DOHH2 (cell line): Measurements from ENCODE around the gene C3orf22.

Source experiments
- H3F3A ChIP-seq: fragments of 200-600 bp; sonication (generic), shearing (Covaris generic); 2 replicates; pipeline ENCODE4 v1.6.0; 2016; ENCODE audit warnings: antibody characterized with exemption, mild to moderate bottlenecking; ENCODE audit not compliant: control insufficient read depth, insufficient read depth
- H3K27ac ChIP-seq: fragments of 200-600 bp; sonication (generic); 2 replicates; pipeline ENCODE4 v1.5.1; 2014; ENCODE audit warnings: low read depth, mild to moderate bottlenecking, low read length, moderate library complexity
- H3K27me3 ChIP-seq: fragments of 200-600 bp; sonication (generic); 2 replicates; pipeline ENCODE4 v1.6.1; 2014; ENCODE audit warnings: mild to moderate bottlenecking, low read length, mixed read lengths; ENCODE audit not compliant: control insufficient read depth
- H3K36me3 ChIP-seq: fragments of 200-600 bp; sonication (generic); 2 replicates; pipeline ENCODE4 v1.6.1; 2014; ENCODE audit warnings: mild to moderate bottlenecking, low read length, moderate library complexity, mixed read lengths; ENCODE audit not compliant: control insufficient read depth
- H3K4me1 ChIP-seq: fragments of 200-600 bp; sonication (generic); 2 replicates; pipeline ENCODE4 v1.6.1; 2014; ENCODE audit warnings: mild to moderate bottlenecking, low read length, mixed read lengths; ENCODE audit not compliant: control insufficient read depth
- H3K4me2 ChIP-seq: fragments of 200-600 bp; sonication (generic); 2 replicates; pipeline ENCODE4 v1.6.0; 2014; ENCODE audit warnings: mild to moderate bottlenecking, low read length, moderate library complexity
- H3K4me3 ChIP-seq: fragments of 200-600 bp; sonication (generic); 2 replicates; pipeline ENCODE4 v1.5.1; 2014; ENCODE audit warnings: mild to moderate bottlenecking, low read length, mixed read lengths
- H3K79me2 ChIP-seq: fragments of 200-600 bp; sonication (generic); 2 replicates; pipeline ENCODE4 v1.6.1; 2014; ENCODE audit warnings: mild to moderate bottlenecking, low read length, mixed read lengths; ENCODE audit not compliant: control insufficient read depth
- H3K9me2 ChIP-seq: fragments of 200-600 bp; sonication (generic); replicated peaks from 2 replicates; pipeline ENCODE4 v1.6.1; 2014; ENCODE audit warnings: mild to moderate bottlenecking, low read length, mixed read lengths; ENCODE audit not compliant: control insufficient read depth
- H3K9me3 ChIP-seq: fragments of 200-600 bp; sonication (generic); 2 replicates; pipeline ENCODE4 v1.6.1; 2014; ENCODE audit warnings: antibody characterized with exemption, low read length, mixed read lengths; ENCODE audit not compliant: control insufficient read depth, insufficient read depth
- H4K20me1 ChIP-seq: fragments of 200-600 bp; sonication (generic); 2 replicates; pipeline ENCODE4 v1.6.0; 2014; ENCODE audit warnings: low read depth, mild to moderate bottlenecking, antibody characterized with exemption, low read length, moderate library complexity; ENCODE audit not compliant: control insufficient read depth, insufficient read depth
- CTCF ChIP-seq: fragments of 200-600 bp; sonication (generic); IDR thresholded peaks from one replicate; pipeline ENCODE4 v1.5.1; 2014; ENCODE audit warnings: antibody characterized with exemption, mild to moderate bottlenecking, low read depth, low read length; ENCODE audit not compliant: poor library complexity, severe bottlenecking
- EZH2phosphoT487 ChIP-seq: fragments of 200-600 bp; sonication (generic); IDR thresholded peaks from 2 replicates; pipeline ENCODE4 v1.6.1; 2017; ENCODE audit warnings: borderline replicate concordance, mild to moderate bottlenecking, antibody characterized with exemption, low read length, moderate library complexity, mixed read lengths

Gene C3orf22

GRCh38 chr3:126558336-126559071, at the start of gene C3orf22:
C3orf22 (minus strand) TSS chr3:126558932; CDS start chr3:126553390, 5,542 bp downstream.
- Histone ChIP-seq H3K4me3 (no peak within 1 kb of the TSS), H3K27ac (no peak within 1 kb of the TSS), H3K4me1 (no peaks in the 10 kb centered on the region), H3K79me2 (no peaks in the 10 kb centered on the region), H3K9me2 (no peaks in the 10 kb centered on the region), H3K36me3 (no peaks in the 10 kb centered on the region), H3K4me2 (no peak within 1 kb of the TSS), H3K27me3 (0 out of 2 replicates have a peak, but pooled peaks cover 7% of the 10 kb centered on the region), H3K9me3 (no peaks in the 10 kb centered on the region), H3F3A (no peaks in the 10 kb centered on the region), H4K20me1 (no peaks in the 10 kb centered on the region)
- TF ChIP-seq CTCF (no peak), EZH2phosphoT487 (no peak)

- no peak for TF ChIP-seq CTCF
- TF ChIP-seq EZH2phosphoT487 = no peak
- Histone ChIP-seq H3K27me3 (peaks cover 11% of the 10 kb centered on the region), H3K36me3 (no peaks in the 10 kb centered on the region), H3K9me2 (no peaks in the 10 kb centered on the region), H3F3A (no peaks in the 10 kb centered on the region), H3K4me3 (no peak overlapping the region), H3K79me2 (no peaks in the 10 kb centered on the region), H3K4me2 (no peak overlapping the region), H3K27ac (no peak overlapping the region), H3K9me3 (no peaks in the 10 kb centered on the region), H3K4me1 (no peaks in the 10 kb centered on the region), H4K20me1 (no peaks in the 10 kb centered on the region)
Measured at GRCh38 chr3:126607214-126607908, 48.6 kb upstream of the C3orf22 start.

GRCh38 chr3:126606001-126606400, 47.3 kb upstream of the C3orf22 start:
- H3K4me3 ChIP-seq = no peak overlapping the region
- no peaks in the 10 kb centered on the region for H3K79me2 ChIP-seq
- no peak overlapping the region for H3K27ac ChIP-seq
- no peaks in the 10 kb centered on the region for H3F3A ChIP-seq
- H3K36me3 ChIP-seq = no peaks in the 10 kb centered on the region
- no peak overlapping the region for H3K4me2 ChIP-seq
- peaks cover 8% of the 10 kb centered on the region; the same call in 1 of the 2 replicates for H3K27me3 ChIP-seq
- H3K9me3 ChIP-seq = no peaks in the 10 kb centered on the region
- TF ChIP-seq CTCF (no peak), EZH2phosphoT487 (no peak)
- no peaks in the 10 kb centered on the region for H3K9me2 ChIP-seq
- no peaks in the 10 kb centered on the region for H3K4me1 ChIP-seq
- H4K20me1 ChIP-seq = no peaks in the 10 kb centered on the region
